NB4 (cell line): ENCODE results near the gene GRK6.
A peak's percentile ranks its signal among the peaks of the same experiment; 100 is the strongest.

Source experiments
- DNase-seq: peaks from one replicate; pipeline ENCODE4 v3.0.0; 2010; ENCODE audit warnings: low read depth
- H3K4me3 ChIP-seq: one replicate; pipeline ENCODE4 v1.5.1; 2011; ENCODE audit warnings: mild to moderate bottlenecking, low read depth, low read length, moderate library complexity
- MYC ChIP-seq: IDR thresholded peaks from 2 replicates; pipeline ENCODE4 v1.6.1; 2011; ENCODE audit warnings: low read depth, low read length
- POLR2A ChIP-seq: IDR thresholded peaks from 2 replicates; pipeline ENCODE4 v1.6.1; 2011; ENCODE audit warnings: mild to moderate bottlenecking; ENCODE audit not compliant: insufficient read length; ENCODE audit errors: extremely low read depth
- TF ChIP-seq, protein P1 (sequence below): IDR thresholded peaks from 2 replicates; pipeline ENCODE4 v1.6.1; 2011; ENCODE audit warnings: low read depth, low read length
- TF ChIP-seq, protein P2 (sequence below): IDR thresholded peaks from one replicate; pipeline ENCODE4 v1.5.1; 2012; ENCODE audit warnings: low read depth, low read length

Gene GRK6

DNA sequence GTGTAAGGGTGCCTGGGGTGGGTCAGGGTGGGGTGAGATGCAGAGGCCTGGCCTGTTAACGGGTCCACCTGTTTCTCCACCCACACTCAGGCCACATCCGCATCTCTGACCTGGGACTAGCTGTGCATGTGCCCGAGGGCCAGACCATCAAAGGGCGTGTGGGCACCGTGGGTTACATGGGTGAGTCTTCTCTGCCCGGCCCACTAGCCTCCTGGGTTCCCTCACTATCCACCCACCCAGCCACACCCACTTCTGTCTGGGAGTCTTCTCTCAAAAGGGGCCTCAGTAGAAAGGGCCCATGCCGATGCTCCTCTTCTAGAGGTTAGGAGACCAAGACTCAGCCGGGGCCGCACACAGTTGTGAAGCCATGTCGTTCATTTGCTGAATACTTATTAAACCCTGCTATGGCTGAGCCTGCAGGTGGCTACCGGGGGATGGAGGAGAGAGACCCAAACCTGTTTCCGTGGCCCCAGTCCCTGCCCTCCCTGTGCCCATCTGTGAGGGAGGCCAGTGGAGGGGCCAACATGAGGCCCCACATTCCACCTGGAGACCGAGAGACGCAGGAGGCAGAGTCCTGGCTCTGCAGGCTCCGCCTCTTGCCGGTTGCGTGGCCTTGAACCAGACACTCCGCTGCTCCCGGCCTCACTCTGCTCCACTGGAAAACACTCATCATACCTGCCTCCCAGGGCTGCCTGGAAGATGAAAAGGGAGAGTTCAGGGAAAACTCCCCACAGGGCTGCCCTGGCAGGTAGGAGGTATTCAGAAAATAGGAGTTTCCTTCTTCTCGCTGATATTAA is 8.7 kb downstream of the GRK6 start:
- H3K4me3 ChIP-seq: no peak overlapping the region
- TF ChIP-seq, protein P1, sequence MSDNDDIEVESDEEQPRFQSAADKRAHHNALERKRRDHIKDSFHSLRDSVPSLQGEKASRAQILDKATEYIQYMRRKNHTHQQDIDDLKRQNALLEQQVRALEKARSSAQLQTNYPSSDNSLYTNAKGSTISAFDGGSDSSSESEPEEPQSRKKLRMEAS: no peak
- TF ChIP-seq, protein P2, sequence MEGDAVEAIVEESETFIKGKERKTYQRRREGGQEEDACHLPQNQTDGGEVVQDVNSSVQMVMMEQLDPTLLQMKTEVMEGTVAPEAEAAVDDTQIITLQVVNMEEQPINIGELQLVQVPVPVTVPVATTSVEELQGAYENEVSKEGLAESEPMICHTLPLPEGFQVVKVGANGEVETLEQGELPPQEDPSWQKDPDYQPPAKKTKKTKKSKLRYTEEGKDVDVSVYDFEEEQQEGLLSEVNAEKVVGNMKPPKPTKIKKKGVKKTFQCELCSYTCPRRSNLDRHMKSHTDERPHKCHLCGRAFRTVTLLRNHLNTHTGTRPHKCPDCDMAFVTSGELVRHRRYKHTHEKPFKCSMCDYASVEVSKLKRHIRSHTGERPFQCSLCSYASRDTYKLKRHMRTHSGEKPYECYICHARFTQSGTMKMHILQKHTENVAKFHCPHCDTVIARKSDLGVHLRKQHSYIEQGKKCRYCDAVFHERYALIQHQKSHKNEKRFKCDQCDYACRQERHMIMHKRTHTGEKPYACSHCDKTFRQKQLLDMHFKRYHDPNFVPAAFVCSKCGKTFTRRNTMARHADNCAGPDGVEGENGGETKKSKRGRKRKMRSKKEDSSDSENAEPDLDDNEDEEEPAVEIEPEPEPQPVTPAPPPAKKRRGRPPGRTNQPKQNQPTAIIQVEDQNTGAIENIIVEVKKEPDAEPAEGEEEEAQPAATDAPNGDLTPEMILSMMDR: no peak
- TF ChIP-seq MYC: no peak
- no peak for TF ChIP-seq POLR2A
- DNase-seq: peak; percentile 1

DNA sequence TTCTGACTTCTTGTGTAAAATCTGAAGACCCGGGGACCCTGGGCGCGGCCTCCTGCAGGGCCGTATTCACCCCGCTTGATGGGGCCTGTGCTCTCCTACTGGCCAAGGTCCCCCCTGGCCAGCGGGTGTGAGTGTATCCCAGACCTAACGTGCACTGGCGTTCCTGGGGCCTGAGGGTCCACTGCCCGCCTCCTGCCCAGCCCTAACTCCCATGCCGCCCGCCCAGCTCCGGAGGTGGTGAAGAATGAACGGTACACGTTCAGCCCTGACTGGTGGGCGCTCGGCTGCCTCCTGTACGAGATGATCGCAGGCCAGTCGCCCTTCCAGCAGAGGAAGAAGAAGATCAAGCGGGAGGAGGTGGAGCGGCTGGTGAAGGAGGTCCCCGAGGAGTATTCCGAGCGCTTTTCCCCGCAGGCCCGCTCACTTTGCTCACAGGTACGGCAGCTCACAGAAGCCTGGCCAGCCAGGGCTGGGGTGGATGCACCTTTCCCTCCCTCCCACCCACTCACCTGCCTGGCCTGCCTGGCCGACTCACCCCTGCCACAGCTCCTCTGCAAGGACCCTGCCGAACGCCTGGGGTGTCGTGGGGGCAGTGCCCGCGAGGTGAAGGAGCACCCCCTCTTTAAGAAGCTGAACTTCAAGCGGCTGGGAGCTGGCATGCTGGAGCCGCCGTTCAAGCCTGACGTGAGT is 9.5 kb downstream of the GRK6 start:
- no peak overlapping the region for H3K4me3 ChIP-seq
- TF ChIP-seq POLR2A (no peak), MYC (no peak)
- TF ChIP-seq, protein P1: no peak
- TF ChIP-seq, protein P2: no peak
- peak; percentile 1 for DNase-seq

DNA sequence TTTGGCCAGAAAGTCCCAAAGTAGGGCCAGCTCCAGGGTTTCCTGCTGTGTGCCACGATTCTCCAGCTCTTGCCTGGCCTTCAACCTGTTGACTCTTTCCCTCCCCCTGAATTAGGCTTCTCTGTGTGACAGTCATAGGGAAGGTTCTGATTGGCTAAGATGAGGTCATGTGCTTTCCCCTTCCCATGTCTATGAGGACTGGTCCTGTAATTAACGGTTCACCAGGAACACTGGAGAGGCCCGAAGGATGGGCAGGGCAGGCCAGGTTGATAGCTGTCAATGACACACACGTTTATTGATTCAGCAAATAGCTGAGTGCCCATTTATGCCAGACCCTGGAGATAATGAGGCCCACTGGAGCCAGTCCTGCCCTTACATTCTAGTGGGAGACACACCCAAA is 11.1 kb downstream of the GRK6 start:
- H3K4me3 ChIP-seq: no peak overlapping the region
- peak; percentile 4 for DNase-seq
- TF ChIP-seq, protein P2: no peak
- TF ChIP-seq, protein P1: no peak
- TF ChIP-seq POLR2A (no peak), MYC (no peak)

DNA sequence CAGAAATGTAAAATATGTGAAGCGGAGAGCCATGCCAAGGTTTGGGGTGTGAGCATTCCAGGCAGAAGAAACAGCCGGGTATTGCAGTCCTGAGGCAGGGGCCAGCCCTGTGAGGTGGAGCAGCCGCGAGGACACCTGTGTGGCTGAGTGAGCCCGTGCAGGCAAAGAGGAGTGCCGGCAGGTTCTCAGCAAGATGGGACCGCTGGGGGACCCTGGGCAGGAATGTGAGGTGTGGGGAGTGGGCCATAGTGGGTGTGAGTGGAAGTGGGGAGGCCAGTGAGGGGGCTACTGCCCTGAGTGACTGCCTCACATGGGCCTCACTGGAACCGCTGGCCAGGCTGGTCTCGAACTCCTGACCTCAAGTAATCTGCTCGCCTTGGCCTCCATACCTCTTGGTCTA is 12.0 kb downstream of the GRK6 start:
- DNase-seq: no peak
- H3K4me3 ChIP-seq: no peak overlapping the region
- TF ChIP-seq, protein P1: no peak
- TF ChIP-seq MYC: no peak
- TF ChIP-seq POLR2A: no peak
- TF ChIP-seq, protein P2: no peak

DNA sequence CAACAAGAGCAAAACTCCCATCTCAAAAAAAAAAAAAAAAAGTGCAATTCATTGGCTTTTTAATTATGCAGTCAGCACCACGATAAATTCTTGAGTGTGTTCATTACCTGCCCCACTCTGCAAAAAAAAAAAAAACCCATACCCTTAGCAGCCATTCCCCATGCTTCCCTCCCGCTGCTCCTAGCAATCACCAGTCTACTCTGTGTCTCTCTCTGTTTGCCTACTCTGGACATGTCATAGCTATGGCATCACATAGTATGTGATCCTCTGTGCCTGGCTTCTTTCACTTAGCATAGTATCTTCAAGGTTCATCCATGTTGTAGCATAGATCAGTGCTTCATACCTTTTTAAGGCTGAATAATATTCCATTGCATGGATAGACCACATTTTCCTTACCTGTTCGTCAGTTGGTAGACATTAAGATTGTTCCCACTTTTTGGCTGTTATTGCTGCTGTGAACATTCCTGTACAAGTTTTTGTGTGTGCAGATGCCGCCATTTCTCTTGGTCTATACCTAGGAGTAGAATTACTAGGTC is 13.1 kb downstream of the GRK6 start:
- no peak for DNase-seq
- no peak for TF ChIP-seq MYC
- TF ChIP-seq, protein P2: no peak
- TF ChIP-seq, protein P1: no peak

More for the DNA sequence above, 13.1 kb downstream of the GRK6 start:
- no peak overlapping the region for H3K4me3 ChIP-seq
